Esophagus muscularis mucosa (tissue), 3 donors: ENCODE results near the gene NPLOC4.

Experiments
- EP300 ChIP-seq: sonication (generic); formaldehyde crosslinking; IDR thresholded peaks from one replicate; pipeline ENCODE4 v1.6.1; 2017; ENCODE audit warnings: antibody characterized with exemption
- TF ChIP-seq, protein P1 (sequence below), 3 experiments: fragments of 200-600 bp in 2 of 3; fragments of 450-650 bp in 1 of 3; sonication (generic) in 2 of 3; IDR thresholded peaks; one replicate each; pipeline ENCODE4 v1.5.1; 2017 to 2019; ENCODE audit warnings: antibody characterized with exemption in 3 of 3, mild to moderate bottlenecking in 2 of 3, moderate library complexity in 1 of 3

DNA sequence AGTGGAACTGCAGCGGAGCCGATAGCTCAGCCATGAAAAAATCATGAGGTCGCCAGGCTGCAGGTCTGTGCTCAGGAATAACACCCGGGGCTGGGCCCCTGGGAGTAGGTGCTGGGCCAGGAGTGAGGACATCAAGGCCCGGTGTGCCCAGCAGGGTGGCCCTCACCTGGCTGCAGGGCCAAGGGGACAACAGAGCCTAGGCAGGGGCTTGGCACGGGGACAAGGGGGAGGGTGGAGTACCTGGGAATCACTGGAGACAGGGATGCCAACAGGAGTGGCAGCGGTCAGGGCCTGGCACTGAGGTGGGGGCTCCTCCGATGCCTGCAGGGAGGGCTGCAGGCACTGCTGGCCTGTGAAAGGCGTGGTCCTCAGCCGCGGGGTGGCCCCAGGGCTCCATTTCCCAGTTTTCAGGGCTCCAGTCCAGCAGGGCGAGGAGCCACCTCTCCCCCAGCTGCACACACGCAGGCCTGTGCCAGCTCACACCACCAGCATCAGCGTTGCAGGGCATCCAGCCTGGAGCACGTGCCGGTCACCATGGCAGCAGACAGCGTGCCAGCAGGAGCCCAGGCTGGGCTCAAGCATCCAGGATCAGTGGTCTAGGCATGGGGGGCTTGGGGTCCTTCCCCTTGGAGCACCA lies 113.4 kb downstream of the NPLOC4 start:
- TF ChIP-seq, protein P1, sequence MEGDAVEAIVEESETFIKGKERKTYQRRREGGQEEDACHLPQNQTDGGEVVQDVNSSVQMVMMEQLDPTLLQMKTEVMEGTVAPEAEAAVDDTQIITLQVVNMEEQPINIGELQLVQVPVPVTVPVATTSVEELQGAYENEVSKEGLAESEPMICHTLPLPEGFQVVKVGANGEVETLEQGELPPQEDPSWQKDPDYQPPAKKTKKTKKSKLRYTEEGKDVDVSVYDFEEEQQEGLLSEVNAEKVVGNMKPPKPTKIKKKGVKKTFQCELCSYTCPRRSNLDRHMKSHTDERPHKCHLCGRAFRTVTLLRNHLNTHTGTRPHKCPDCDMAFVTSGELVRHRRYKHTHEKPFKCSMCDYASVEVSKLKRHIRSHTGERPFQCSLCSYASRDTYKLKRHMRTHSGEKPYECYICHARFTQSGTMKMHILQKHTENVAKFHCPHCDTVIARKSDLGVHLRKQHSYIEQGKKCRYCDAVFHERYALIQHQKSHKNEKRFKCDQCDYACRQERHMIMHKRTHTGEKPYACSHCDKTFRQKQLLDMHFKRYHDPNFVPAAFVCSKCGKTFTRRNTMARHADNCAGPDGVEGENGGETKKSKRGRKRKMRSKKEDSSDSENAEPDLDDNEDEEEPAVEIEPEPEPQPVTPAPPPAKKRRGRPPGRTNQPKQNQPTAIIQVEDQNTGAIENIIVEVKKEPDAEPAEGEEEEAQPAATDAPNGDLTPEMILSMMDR (IDR thresholded peaks at IDR 0.05) = no peak
- no peak for TF ChIP-seq EP300
